ENCODE data around the gene CCDC8.

DNA sequence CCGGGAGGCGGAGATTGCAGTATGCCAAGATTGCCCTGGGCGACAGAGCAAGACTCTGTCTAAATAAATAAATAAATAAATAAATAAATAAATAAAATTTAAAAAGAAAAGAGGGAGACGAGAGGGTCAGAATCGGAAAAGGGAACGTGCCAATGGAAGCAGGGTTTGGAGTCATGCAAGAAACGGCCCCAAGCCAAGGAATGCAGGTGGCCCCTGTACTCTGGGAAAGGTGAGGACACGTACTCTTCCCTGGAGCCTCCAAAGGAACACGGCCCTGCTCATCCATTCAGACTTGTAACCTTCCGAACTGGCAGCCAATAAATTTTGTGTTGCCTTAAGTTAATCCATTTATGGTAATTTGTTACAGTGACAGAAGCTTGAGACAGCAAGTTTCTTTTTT is 35.2 kb upstream of the CCDC8 start:
- TF ChIP-seq POLR2A (IDR thresholded peaks at IDR 0.05) (no peak), EP300 (IDR thresholded peaks at IDR 0.05) (no peak)
